ENCODE measurements around the gene FRAS1. TPM values are rescaled to one million over a fixed set of nuclear protein-coding genes. Genes with fewer than 3 reads are reported as not detected.

Gene FRAS1
- total RNA-seq, 1 donor from 2014 or later, result not detected

DNA sequence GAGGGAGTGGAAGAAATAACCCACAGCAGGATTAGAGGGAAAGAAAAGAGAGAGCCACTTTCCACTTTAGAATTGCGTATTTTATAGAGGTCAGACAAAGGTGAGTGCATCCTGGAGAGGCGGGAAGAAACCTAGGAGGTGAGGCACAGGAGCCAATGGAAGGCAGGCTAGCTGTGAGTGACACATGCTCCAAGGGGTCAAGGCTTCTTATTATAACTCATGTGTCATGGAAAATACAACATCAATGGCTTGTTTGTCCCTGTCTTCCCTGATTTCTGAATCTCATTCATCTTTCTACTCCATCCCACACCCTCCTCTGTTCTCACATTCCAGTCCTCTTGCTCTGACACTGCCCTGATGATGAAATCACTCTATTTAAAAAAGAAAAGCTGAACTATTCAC, 508.8 kb downstream of the FRAS1 start:
- intact Hi-C loops (cut with micrococcal nuclease), result no loop called here
- no peak overlapping the region for H3K27ac Mint-ChIP-seq
- no peak overlapping the region for H3K4me3 Mint-ChIP-seq (ENCODE audit: low read depth)
- peaks cover 32% of the 10 kb centered on the region for H3K27me3 Mint-ChIP-seq (ENCODE audit: low read depth)
- H3K9me3 Mint-ChIP-seq, result no peaks in the 10 kb centered on the region
- no peaks in the 10 kb centered on the region for H3K36me3 Mint-ChIP-seq (ENCODE audit: low read depth)
- H3K4me1 Mint-ChIP-seq (ENCODE audit: low read depth), result no peaks in the 10 kb centered on the region
- no peak for DNase-seq (ENCODE audit: low spot score)

DNA sequence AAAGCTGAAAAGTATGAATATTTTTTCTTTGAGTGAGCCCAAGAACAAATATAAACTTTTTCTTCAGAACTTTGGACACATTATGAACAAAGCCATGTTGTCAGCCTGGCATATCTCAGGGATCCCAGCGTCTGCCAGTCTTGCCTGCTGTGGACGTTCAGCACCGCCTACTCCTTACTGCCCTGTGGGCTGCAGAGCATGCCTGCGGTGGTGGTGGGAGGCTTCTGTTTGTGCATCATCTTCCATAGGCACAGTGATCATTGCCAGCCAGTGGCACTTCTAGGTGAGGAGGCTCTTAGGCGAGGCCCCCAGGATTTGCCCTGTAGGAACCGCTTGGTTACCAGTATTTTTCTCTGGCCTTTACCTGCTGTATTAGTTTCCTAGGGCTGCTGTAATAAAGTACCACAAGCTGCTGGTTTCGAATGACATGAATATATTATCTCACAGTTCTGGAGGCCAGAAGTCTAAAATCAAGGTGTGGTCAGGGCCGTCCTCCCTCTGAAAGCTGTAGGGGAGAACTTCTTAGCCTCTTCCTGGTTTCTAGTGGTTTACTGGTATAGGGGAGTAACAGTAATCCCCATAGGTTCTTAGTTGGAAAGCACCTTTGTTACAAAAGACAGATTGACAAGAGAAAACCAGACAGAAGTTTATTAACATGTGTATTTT, 509.8 kb downstream of the FRAS1 start:
- no peak for DNase-seq (ENCODE audit: low spot score)
- no peaks in the 10 kb centered on the region for H3K9me3 Mint-ChIP-seq
- H3K36me3 Mint-ChIP-seq (ENCODE audit: low read depth), result no peaks in the 10 kb centered on the region
- H3K27ac Mint-ChIP-seq, result no peak overlapping the region
- no peaks in the 10 kb centered on the region for H3K4me1 Mint-ChIP-seq (ENCODE audit: low read depth)
- intact Hi-C loops (cut with micrococcal nuclease), result no loop called here
- peaks cover 29% of the 10 kb centered on the region for H3K27me3 Mint-ChIP-seq (ENCODE audit: low read depth)
- H3K4me3 Mint-ChIP-seq (ENCODE audit: low read depth), result no peak overlapping the region

DNA sequence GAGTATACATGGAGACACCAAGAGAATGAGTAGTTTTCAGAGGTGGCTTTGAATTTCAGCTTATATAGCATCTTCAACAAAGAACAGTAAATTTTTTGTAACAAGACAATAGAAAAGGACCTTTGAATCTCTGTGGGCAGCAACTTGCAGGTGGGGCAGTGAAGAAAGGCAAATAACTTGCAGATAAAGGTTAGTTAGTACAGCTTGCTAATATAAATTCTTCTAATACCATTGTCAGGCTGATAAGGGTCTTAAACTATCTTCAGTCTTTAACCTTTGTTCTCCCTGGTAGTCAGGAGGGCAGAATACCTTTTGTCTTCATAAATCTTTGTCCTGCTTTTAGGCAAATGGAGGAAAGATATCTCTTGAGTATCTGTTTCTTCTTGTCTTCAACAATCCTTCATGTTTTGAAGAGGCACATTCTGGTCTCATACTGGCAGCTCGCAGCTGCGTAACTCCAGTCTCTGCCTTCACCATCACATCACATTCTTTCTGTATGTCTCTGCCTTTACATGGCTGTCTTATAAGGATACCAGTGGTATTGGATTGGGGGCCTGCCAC, 510.5 kb downstream of the FRAS1 start:
- H3K9me3 Mint-ChIP-seq, result no peaks in the 10 kb centered on the region
- DNase-seq (ENCODE audit: low spot score), result no peak
- no peaks in the 10 kb centered on the region for H3K4me1 Mint-ChIP-seq (ENCODE audit: low read depth)
- H3K36me3 Mint-ChIP-seq (ENCODE audit: low read depth), result no peaks in the 10 kb centered on the region
- H3K27me3 Mint-ChIP-seq (ENCODE audit: low read depth), result peaks cover 28% of the 10 kb centered on the region
- intact Hi-C loops (cut with micrococcal nuclease), result no loop called here
- H3K27ac Mint-ChIP-seq, result no peak overlapping the region
- H3K4me3 Mint-ChIP-seq (ENCODE audit: low read depth), result no peak overlapping the region

DNA sequence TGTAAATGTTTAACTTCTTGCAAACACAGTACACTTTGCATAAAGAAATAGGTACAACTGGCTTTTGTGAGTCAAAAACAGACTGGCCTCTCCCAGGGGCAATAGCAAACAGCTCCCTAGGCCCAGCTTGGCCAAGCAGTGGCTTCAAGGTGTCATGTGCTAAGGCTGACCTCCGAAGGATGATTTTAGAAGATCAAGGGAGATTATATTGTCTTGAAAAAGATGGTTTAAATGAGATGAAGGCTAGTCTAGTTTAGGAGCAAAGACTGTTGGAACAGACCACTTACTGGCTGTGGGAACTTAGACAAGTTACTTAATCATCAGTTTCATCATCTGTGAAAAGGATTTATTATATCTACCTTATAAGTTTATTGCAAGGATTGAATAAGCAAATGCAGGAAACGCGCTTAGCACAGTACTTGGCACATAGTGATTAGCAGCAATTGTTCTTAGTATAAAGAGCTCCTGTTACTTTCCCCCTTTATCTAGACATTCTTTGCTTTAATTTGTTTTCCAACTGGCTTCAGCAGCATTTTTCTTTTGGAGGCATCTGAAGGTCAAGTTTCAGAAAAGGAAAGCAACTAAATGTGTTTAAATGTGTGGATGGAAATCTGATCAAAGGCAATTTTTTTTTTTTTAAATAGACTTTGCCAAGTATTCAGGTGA, 511.6 kb downstream of the FRAS1 start:
- H3K4me1 Mint-ChIP-seq (ENCODE audit: low read depth), result no peaks in the 10 kb centered on the region
- H3K27ac Mint-ChIP-seq, result no peak overlapping the region
- no peak overlapping the region for H3K4me3 Mint-ChIP-seq (ENCODE audit: low read depth)
- H3K36me3 Mint-ChIP-seq (ENCODE audit: low read depth), result no peaks in the 10 kb centered on the region
- no peak for DNase-seq (ENCODE audit: low spot score)
- H3K9me3 Mint-ChIP-seq, result no peaks in the 10 kb centered on the region
- H3K27me3 Mint-ChIP-seq (ENCODE audit: low read depth), result peaks cover 26% of the 10 kb centered on the region
- intact Hi-C loops (cut with micrococcal nuclease), result no loop called here

DNA sequence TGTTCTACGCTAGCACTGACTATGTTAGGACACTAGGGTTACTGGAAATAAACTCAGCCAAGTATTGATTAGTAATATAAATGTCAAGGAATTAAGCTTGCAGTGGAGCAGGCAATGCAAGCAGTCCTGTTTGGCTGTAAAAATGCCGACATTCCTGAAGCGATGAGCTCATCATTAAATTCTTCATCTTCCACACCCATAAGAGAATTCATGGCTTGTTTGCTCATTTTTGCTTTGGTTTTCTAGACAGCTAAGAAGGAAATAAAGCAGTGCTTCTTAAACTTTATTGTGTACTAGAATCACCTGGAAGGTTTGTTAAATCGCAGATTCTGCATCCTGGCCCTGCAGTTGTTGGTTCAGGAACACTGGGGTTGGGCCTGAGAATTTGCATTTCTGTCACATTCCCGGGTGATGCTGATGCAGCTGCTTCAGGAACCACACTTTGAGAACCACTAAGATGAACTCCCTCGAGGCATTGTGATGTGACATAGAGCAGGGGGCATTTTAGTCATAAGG, 512.2 kb downstream of the FRAS1 start:
- Mint-ChIP-seq H3K27me3 (ENCODE audit: low read depth) (peaks cover 24% of the 10 kb centered on the region), H3K4me3 (ENCODE audit: low read depth) (no peak overlapping the region), H3K4me1 (ENCODE audit: low read depth) (no peaks in the 10 kb centered on the region), H3K36me3 (ENCODE audit: low read depth) (no peaks in the 10 kb centered on the region), H3K9me3 (no peaks in the 10 kb centered on the region), H3K27ac (no peak overlapping the region)
- intact Hi-C loops (cut with micrococcal nuclease), result no loop called here
- DNase-seq (ENCODE audit: low spot score), result no peak

DNA sequence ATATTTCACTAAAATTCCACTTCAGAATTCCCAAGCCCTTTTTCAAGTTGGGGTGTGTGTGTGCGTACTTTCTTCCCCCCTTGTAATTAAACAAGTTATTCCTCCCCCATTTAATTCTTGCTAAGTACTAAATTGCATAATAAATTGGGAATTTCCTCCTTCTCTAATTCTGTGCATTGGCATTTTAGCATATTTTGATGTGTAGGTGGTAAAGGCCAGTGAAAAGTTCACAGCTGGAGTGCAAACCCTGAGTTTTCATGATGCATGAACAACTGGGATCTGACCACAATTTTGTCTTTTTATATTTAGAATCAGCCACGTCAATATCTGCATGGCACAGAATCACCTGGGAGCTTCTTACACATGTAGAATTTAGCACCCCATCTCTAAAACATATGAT, 513.0 kb downstream of the FRAS1 start:
- intact Hi-C loops (cut with micrococcal nuclease), result no loop called here
- H3K27me3 Mint-ChIP-seq (ENCODE audit: low read depth), result peaks cover 20% of the 10 kb centered on the region
- no peak for DNase-seq (ENCODE audit: low spot score)
- no peak overlapping the region for H3K4me3 Mint-ChIP-seq (ENCODE audit: low read depth)
- H3K4me1 Mint-ChIP-seq (ENCODE audit: low read depth), result no peaks in the 10 kb centered on the region
- no peak overlapping the region for H3K27ac Mint-ChIP-seq
- no peaks in the 10 kb centered on the region for H3K9me3 Mint-ChIP-seq
- no peaks in the 10 kb centered on the region for H3K36me3 Mint-ChIP-seq (ENCODE audit: low read depth)

DNA sequence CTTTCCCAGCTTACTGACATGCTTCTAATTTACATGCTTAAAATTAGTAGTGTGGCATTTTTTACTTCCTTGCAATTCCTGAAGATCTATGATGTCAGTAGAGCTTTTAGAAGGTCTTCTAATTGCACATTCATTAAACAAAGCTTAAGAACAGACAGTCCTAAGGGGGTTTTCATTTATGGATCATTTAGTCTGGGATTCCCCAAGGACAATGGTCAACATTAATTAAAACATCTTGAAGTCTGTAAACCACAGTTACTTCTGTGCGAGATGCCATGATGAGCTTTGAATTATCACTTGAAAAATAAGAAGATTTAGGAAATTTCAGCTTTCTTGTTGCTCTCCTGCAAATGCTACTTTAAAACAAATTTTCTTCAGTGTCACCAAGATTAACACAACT, 514.7 kb downstream of the FRAS1 start:
- no peak for DNase-seq (ENCODE audit: low spot score)
- peaks cover 24% of the 10 kb centered on the region for H3K27me3 Mint-ChIP-seq (ENCODE audit: low read depth)
- no peaks in the 10 kb centered on the region for H3K36me3 Mint-ChIP-seq (ENCODE audit: low read depth)
- H3K4me3 Mint-ChIP-seq (ENCODE audit: low read depth), result no peak overlapping the region
- no peak overlapping the region for H3K27ac Mint-ChIP-seq
- intact Hi-C loops (cut with micrococcal nuclease), result no loop called here
- no peaks in the 10 kb centered on the region for H3K9me3 Mint-ChIP-seq
- H3K4me1 Mint-ChIP-seq (ENCODE audit: low read depth), result no peaks in the 10 kb centered on the region

DNA sequence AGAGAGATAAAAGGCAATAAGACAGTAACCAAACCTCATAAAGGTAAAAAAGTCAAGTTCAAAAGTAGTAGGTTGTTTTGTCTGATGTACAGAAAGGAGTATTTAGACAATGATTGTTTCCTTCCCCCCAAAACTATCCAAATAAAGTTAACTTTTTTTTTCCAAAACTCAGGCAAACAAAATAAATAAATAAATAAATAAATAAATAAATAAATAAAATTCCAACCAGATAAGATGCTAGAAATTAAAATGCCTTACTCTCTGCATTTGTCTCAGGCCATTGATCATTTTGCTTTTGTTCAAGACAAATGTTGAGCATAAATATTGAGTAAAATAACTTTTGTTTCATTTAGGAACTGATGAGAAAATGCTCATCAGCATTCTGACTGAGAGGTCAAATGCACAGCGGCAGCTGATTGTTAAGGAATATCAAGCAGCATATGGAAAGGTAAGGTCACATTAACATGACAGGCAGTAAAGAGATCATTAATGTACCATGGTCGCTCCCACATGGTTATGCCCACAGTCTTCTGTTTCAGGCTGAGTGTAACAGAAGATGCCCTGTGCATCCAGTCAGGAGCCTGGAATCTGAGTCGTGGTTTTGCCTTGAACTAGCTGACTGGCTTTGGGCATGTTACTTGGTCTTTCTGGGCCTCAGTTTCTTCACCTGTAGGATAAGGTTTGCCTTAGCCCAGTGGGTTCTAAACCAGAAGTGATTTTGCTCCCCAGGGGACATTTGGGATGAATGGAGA, 521.7 kb downstream of the FRAS1 start:
- H3K9me3 Mint-ChIP-seq, result no peaks in the 10 kb centered on the region
- intact Hi-C loops (cut with micrococcal nuclease), result no loop called here
- DNase-seq (ENCODE audit: low spot score), result no peak
- no peaks in the 10 kb centered on the region for H3K36me3 Mint-ChIP-seq (ENCODE audit: low read depth)
- H3K27ac Mint-ChIP-seq, result no peak overlapping the region
- no peaks in the 10 kb centered on the region for H3K4me1 Mint-ChIP-seq (ENCODE audit: low read depth)
- H3K4me3 Mint-ChIP-seq (ENCODE audit: low read depth), result no peak overlapping the region
- H3K27me3 Mint-ChIP-seq (ENCODE audit: low read depth), result peaks cover 13% of the 10 kb centered on the region

DNA sequence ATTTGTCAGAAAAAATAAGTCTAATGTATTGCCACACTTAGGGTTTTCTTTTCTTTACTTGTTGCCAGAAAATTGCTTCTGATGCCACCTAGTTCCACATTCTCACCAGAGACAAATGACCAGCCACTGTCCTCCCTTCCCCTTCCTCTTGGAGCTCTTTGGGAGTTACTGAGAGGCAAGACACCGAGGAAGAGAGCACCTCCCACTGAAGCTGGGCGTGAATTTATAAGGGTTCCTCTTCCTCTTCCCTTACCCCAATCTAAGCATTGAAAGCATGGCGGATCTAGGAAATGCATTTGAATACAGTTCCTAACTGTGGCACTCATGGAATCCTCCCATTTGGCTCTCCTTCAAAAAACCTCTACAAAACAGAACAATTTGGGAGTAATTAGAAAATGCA, 524.5 kb downstream of the FRAS1 start:
- Mint-ChIP-seq H3K27me3 (ENCODE audit: low read depth) (peaks cover 7% of the 10 kb centered on the region), H3K27ac (no peak overlapping the region), H3K4me3 (ENCODE audit: low read depth) (no peak overlapping the region), H3K9me3 (no peaks in the 10 kb centered on the region), H3K36me3 (ENCODE audit: low read depth) (no peaks in the 10 kb centered on the region), H3K4me1 (ENCODE audit: low read depth) (peaks cover 2% of the 10 kb centered on the region)
- intact Hi-C loops (cut with micrococcal nuclease), result loop anchor here (5.0 kb wide), 1 partner anchor 1884 kb away; no protein-coding TSS in a partner anchor
- no peak for DNase-seq (ENCODE audit: low spot score)

DNA sequence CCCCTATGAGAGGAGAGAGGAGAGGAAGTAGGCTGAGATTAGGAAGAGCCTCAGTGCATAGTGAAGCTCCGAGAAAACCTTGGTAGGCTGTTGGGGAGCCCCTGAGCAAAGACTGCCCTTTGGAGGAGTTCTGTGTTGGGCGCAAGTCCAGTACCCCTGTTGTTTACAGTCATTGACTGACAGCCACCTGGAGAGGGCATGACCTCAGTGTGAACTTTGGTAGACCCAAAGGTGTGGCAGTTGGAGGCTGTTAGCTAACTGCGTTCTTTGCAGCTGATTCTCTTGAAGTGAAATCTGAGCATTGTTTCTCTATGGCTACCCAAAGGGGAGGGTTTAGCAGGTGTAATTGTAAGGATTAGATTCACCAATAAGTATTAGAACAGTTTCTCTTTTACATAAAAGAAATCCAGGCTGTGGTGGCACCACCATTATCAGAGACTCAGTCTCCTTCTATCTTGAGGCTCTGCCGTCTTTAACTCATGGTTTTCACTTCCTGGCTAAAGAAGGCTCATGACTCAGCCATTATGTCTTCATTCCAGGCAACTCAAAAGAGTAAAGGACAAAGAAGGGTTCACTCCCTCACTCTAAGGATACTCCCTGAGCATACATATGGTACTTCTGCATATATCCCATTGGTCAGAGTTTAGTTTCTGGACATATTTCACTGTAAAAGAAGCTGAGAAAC, 527.9 kb downstream of the FRAS1 start:
- intact Hi-C loops (cut with micrococcal nuclease), result loop anchor here (5.0 kb wide), 1 partner anchor 1888 kb away; no protein-coding TSS in a partner anchor
- Mint-ChIP-seq H3K36me3 (ENCODE audit: low read depth) (no peaks in the 10 kb centered on the region), H3K4me1 (ENCODE audit: low read depth) (peaks cover 2% of the 10 kb centered on the region), H3K4me3 (ENCODE audit: low read depth) (no peak overlapping the region), H3K9me3 (no peaks in the 10 kb centered on the region), H3K27me3 (ENCODE audit: low read depth) (peaks cover 15% of the 10 kb centered on the region), H3K27ac (no peak overlapping the region)
- DNase-seq (ENCODE audit: low spot score), result no peak

DNA sequence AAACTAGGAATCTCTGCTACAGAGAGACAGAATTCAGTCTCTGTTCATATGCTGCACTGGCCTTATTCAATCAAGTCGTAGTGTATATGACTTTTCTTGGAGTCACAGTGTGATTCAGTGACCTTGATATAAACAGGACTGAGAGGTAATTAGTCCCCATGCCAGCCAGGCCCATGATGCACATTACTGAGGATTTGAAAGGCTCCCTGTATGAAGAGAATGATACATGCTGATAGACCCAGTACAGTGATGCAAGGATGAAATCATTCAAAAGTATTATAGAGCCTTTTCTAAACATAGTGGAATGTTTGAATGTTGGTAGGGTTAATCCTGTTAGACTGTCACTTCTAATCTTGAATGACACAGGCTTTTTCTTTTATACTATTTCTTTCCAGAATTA, 528.5 kb downstream of the FRAS1 start:
- H3K27ac Mint-ChIP-seq, result no peak overlapping the region
- no peak for DNase-seq (ENCODE audit: low spot score)
- H3K27me3 Mint-ChIP-seq (ENCODE audit: low read depth), result peaks cover 14% of the 10 kb centered on the region
- no peaks in the 10 kb centered on the region for H3K36me3 Mint-ChIP-seq (ENCODE audit: low read depth)
- no peaks in the 10 kb centered on the region for H3K9me3 Mint-ChIP-seq
- H3K4me1 Mint-ChIP-seq (ENCODE audit: low read depth), result peaks cover 2% of the 10 kb centered on the region
- intact Hi-C loops (cut with micrococcal nuclease), result no loop called here
- H3K4me3 Mint-ChIP-seq (ENCODE audit: low read depth), result no peak overlapping the region

DNA sequence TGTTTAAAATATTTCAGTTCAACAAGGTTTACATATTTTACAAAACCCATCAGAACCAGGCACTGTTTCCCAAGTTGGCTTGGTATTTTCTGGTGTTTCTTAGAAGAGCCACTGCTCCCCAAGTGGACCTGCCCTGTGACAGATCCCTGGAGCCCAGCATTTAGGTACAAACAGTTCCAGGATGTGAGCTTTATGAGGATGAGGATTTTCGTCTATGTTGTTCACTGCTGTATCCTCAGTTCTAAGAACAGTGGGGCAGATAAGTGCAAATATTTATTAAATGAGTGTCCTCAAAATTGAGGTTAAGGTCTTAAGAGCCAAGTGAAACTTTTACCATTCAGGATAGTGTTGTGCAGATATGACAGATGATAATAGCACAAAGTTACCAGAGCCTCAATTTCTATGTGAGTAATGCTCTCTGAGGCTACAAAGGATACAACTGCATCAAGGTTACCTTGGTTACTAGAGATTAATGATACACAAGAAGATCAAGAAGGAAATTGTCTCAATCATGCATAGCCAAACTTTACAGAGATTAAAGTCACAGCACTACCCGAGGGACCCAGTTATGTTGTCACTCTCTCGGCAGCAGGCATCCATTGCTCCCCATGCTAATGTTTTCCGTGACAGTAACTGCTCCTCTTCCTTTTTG, 531.9 kb downstream of the FRAS1 start:
- peaks cover 8% of the 10 kb centered on the region for H3K27me3 Mint-ChIP-seq (ENCODE audit: low read depth)
- peaks cover 2% of the 10 kb centered on the region for H3K4me1 Mint-ChIP-seq (ENCODE audit: low read depth)
- no peak for DNase-seq (ENCODE audit: low spot score)
- H3K9me3 Mint-ChIP-seq, result no peaks in the 10 kb centered on the region
- no peak overlapping the region for H3K4me3 Mint-ChIP-seq (ENCODE audit: low read depth)
- intact Hi-C loops (cut with micrococcal nuclease), result no loop called here
- H3K27ac Mint-ChIP-seq, result no peak overlapping the region
- no peaks in the 10 kb centered on the region for H3K36me3 Mint-ChIP-seq (ENCODE audit: low read depth)
